DND-41 (cell line): Measurements from ENCODE around the gene FN3KRP.
"Not testable (repeated sequence)": the region's sequence is repeated elsewhere in the genome, so short reads cannot be mapped to it uniquely, and the experiment has no call there.

Source experiments
- CTCF ChIP-seq: IDR thresholded peaks from 2 replicates; pipeline ENCODE4 v1.5.1; 2012; ENCODE audit warnings: borderline replicate concordance, low read length, moderate library complexity, mild to moderate bottlenecking; ENCODE audit not compliant: poor library complexity, severe bottlenecking; ENCODE audit errors: extremely low read depth
- EZH2 ChIP-seq: IDR thresholded peaks from 3 replicates; pipeline ENCODE4 v1.6.1; 2012; ENCODE audit warnings: borderline replicate concordance, low read depth, mild to moderate bottlenecking, moderate library complexity, low read length, inconsistent platforms; ENCODE audit not compliant: severe bottlenecking

- not testable (repeated sequence) for TF ChIP-seq CTCF, EZH2
Observed at GRCh38 chr17:82744736-82745135, 28.2 kb downstream of the FN3KRP start.
